GM19324 (cell line): ENCODE measurements around the gene HMCN1.

Source experiments
- ATAC-seq: cut with Tn5 transposase; IDR thresholded peaks from one replicate; pipeline ENCODE4 v1.9.1; 2021; ENCODE audit warnings: mild to moderate bottlenecking, moderate library complexity; ENCODE audit not compliant: unreplicated experiment, low FRiP score

The HMCN1 gene

DNA sequence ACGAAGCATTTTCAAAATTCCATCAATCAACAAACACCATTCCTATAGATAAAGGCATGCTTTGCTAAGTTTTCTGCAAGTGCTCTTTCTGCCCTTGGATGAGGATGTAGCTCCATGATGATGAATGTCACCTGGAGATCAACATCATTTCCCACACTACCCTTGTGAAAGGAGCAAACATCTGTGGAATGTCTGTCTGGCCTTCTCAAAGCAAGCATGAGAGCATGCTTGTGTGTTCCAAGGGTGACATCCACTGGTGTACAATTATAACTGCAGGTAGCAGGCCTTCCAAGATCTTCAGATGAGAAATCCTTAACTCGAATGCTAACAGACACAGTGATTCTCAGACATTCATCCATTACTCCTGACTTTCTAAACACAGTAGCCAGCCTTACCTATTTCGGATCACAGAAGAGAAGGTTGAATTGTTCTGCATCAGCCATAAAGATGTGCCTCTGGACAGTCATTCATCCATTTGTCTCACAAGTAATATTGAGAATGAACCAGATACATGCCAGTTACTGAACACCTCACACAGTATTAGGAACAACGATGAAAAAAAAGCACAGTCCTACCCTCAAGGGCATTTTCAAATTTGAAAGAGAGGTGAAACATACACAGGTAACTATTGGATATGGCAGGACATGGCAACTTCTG is 478.5 kb downstream of the HMCN1 start:
- ATAC-seq: peak; percentile 72

- no peak for ATAC-seq
Observed at GRCh38 chr1:186213225-186213607, 479.0 kb downstream of the HMCN1 start.

GRCh38 chr1:186214791-186215190 is 480.6 kb downstream of the HMCN1 start:
- no peak for ATAC-seq

GRCh38 chr1:186215636-186216035 is 481.4 kb downstream of the HMCN1 start:
- no peak for ATAC-seq

DNA sequence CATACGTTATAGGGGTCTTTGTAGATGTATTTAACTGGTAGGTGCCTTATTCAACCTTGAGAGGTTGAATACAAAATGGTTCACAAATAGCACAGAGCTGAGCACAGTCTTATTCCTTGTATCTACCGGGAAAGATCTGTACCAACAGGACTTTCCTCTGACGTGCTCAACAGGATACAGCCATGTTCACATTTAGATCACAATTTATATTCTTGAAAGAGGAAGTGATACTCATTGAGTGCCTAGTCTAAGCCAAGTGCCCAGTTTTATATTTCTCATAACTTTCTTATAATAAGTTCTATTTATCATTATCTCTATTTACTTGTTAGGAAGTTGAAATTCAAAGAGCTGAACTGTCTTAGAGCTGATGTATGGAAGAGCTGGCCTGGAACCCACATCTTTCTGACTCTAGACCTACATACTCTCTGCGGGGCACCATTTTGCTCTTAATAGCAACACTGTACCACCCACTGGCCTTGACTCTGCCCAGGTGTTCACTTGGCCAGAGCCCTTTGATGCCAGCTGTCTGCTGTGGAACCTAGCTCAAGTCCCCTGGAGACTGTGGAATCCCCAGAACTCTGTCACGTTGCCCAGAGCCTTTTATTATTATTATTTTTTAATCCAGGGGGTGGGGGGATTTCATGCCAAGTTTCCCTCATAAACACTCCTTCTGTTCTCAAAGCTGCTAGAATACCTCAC is 484.6 kb downstream of the HMCN1 start:
- ATAC-seq: no peak

DNA sequence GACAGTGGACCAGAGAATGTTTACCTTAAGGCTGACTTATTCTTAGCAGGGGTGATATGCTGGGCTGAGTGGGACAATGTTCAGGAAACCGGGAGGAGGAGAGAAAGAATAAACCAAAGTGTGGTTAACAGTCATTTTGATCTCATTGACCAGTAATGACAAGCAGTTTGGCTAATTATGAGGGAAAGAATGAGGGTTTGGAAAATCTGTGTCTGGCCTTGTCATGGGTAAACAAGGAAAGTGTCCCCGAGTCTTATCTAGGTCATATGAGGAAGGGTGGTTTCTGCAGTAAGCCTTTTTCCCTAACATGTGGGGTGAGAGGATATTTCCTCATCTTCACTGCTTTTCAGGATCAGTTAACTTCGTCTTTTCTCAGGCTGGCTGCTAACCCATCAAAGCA is 485.9 kb downstream of the HMCN1 start:
- no peak for ATAC-seq

DNA sequence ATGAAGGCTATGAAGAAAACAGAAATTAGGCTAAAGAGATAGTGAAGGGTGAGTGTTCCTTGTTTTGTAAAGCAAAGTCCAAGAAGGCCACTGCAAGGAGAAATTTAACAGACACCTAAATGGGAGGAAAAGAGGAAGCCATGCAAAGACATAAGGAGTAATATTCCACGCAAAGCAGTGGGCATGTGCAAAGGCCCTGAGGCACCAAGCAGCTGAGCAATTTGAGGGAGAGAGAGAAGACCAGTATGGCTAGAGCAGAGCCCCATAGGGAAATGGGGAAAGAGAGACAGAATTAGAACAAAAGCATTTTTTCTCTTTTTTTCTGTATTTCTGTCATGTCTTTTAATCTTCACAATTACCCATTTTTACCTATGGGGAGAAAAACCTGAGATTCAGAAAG is 486.7 kb downstream of the HMCN1 start:
- ATAC-seq: no peak

GRCh38 chr1:186225096-186225495 is 490.9 kb downstream of the HMCN1 start:
- ATAC-seq: no peak

DNA sequence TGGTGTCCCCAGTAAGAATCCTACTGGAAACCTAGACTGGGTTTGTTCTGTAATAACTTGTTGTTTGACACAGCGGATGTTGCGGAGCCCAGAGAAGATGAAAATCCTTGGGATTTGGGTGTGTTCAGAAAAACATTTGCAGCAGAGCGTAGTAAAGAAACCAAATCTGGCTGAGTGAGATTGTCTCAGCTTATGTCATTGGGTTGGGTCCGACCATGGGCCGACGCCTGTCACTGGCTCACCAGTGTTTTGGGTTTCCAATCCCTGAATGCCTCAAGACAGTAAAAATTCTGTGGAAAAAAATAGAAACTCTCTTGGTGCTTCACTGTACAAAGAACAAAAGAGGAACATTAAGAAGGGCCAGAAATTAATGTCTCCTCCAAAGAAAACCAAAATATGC is 494.6 kb downstream of the HMCN1 start:
- ATAC-seq: no peak

DNA sequence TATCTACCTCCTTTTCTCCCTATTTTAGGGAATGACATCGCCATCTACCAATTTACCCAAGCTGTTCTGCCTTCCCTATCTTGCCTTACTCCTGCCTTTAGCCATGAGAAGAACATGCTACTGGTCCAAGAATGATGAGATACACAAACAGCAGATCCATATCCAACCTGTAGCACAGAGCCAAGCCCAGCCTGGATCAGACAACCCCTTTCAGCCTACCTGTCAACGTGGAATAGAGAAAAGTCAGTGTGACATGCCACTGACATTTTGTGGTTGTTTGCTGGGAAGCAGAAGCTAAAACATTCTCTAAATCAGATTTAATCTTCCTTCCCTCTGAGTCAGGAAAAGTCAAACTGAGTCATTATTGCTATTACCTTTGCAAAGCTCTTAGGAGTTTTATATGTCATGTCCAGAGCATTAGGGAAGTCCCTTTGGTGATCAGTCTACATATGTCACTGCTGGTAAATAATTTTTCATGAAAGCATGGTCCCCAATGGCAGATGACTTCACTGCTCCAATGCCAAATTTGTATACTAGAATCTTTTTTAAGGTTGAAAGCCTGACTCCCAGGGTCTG is 497.8 kb downstream of the HMCN1 start:
- no peak for ATAC-seq

- ATAC-seq: no peak
Observed at GRCh38 chr1:186234976-186235686, 500.9 kb downstream of the HMCN1 start.

DNA sequence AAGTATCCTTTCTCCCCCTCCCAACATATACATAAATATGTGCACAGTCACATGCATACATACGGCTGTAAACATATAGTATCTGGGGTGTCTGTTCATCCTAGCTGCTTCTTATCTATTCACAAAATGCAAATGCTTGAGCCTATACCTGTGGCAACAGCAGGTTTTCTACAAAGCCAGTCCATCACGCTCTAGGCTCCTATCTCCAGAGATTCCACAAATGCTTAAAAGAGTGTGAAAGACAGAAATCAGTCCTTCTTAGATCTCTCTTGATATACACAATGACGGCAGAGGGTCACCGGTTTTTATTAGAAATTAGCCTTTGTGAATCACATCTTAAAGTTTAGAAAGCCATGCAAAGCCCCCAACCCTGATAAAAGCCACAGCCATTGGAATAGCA is 501.5 kb downstream of the HMCN1 start:
- ATAC-seq: no peak

GRCh38 chr1:186236921-186237320 is 502.7 kb downstream of the HMCN1 start:
- no peak for ATAC-seq

DNA sequence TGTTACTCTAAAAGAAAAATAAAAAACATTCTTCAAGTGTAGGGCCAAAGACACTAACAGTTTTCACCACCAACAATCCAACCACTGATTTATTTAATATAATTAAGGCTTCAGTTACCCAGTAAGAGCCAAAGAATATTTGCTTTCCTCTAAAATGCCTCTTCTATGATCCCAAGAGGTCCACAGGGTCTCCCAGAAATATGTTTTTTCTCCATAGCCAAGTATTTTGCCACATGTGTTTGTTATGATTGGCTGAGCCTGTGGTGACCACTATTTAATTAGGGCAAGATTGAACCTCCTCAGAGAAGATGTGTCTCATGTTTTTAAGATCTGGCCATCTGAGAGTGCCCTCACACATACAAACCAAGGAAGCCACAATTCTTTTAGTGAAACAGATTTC is 505.0 kb downstream of the HMCN1 start:
- ATAC-seq: no peak

- ATAC-seq: no peak
Observed at GRCh38 chr1:186240436-186240835, 506.2 kb downstream of the HMCN1 start.
